Breast epithelium (tissue), 4 donors: ENCODE measurements around the gene COL15A1. TPM values are rescaled to one million over a fixed set of nuclear protein-coding genes. Genes with fewer than 3 reads are reported as not detected.

Experiments
- DNase-seq, 2 donors: peaks; one replicate each; pipeline ENCODE4 v3.0.0-alpha.2; 2019; ENCODE audit warnings: low spot score in 2 of 2
- H3K27ac ChIP-seq, 2 donors: fragments of 200-600 bp; sonication (generic) in 1 of 2; one replicate each; pipeline ENCODE4 v1.5.1; 2016 to 2019; ENCODE audit warnings: mild to moderate bottlenecking in 1 of 2
- H3K27me3 ChIP-seq, 2 donors: fragments of 200-600 bp; sonication (generic) in 1 of 2; one replicate each; pipeline versions ENCODE4 v1.5.1 to v1.6.0; 2017 to 2019; ENCODE audit warnings: control low read depth in 1 of 2, mild to moderate bottlenecking in 1 of 2
- H3K36me3 ChIP-seq: fragments of 200-600 bp; one replicate; pipeline ENCODE4 v1.5.1; 2019
- H3K4me1 ChIP-seq, 2 donors: fragments of 200-600 bp; sonication (generic); one replicate each; pipeline ENCODE4 v1.5.1; 2016 to 2019; ENCODE audit warnings: control low read depth in 1 of 2
- H3K4me3 ChIP-seq, 3 donors: fragments of 200-600 bp; sonication (generic); 1 replicate in 2 of 3; 2 replicates in 1 of 3; pipeline ENCODE4 v1.5.1; 2016 to 2019; ENCODE audit warnings: mild to moderate bottlenecking in 3 of 3, moderate library complexity in 2 of 3
- H3K9me3 ChIP-seq, 2 donors: fragments of 200-600 bp; sonication (generic) in 1 of 2; one replicate each; pipeline ENCODE4 v1.5.1; 2016 to 2019; ENCODE audit warnings: control low read depth in 1 of 2
- CTCF ChIP-seq, 3 donors: fragments of 450-650 bp; IDR thresholded peaks; one replicate each; pipeline ENCODE4 v1.5.1; 2016 to 2017; ENCODE audit warnings: antibody characterized with exemption in 3 of 3, mild to moderate bottlenecking in 3 of 3, moderate library complexity in 3 of 3
- POLR2A ChIP-seq: fragments of 450-650 bp; IDR thresholded peaks from one replicate; pipeline ENCODE4 v1.6.1; 2016; ENCODE audit warnings: antibody characterized with exemption, mild to moderate bottlenecking, moderate library complexity
- POLR2AphosphoS5 ChIP-seq, 3 donors: sonication (generic); formaldehyde crosslinking; IDR thresholded peaks; one replicate each; pipeline ENCODE4 v1.6.1; 2017; ENCODE audit warnings: antibody characterized with exemption in 3 of 3
- intact Hi-C: fragments of 100-400 bp; cut with DNase I; formaldehyde crosslinking; loops from one replicate; pipeline ENCODE4 v1.15.1; 2023; ENCODE audit warnings: low total_unique reads
- total RNA-seq, 3 donors: library from RNA; depleted of rRNA; stranded (reverse); fragments of >200 nt; gene quantifications; one replicate each; pipeline ENCODE4 v1.1.0, GENCODE V29; 2016

Gene COL15A1
- total RNA-seq, 3 donors from 2014 or later = 13.9 to 47.8 (median 32.4) TPM

GRCh38 chr9:99034149-99034548, 90.4 kb downstream of the COL15A1 start:
- no peaks in the 10 kb centered on the region for H3K36me3 ChIP-seq
- H3K4me3 ChIP-seq = no peak overlapping the region
- H3K4me1 ChIP-seq = no peaks in the 10 kb centered on the region
- no peak for TF ChIP-seq POLR2A
- no peak for TF ChIP-seq CTCF (IDR thresholded peaks at IDR 0.05)
- TF ChIP-seq POLR2AphosphoS5 (IDR thresholded peaks at IDR 0.05) = no peak
- H3K9me3 ChIP-seq = no peaks in the 10 kb centered on the region
- intact Hi-C loops = no loop called here
- no peak overlapping the region for H3K27ac ChIP-seq
- H3K27me3 ChIP-seq = no peaks in the 10 kb centered on the region
- DNase-seq = no peak

GRCh38 chr9:99035313-99035712, 91.6 kb downstream of the COL15A1 start:
- no peak for DNase-seq
- H3K27ac ChIP-seq = no peak overlapping the region
- H3K27me3 ChIP-seq = no peaks in the 10 kb centered on the region
- H3K9me3 ChIP-seq = no peaks in the 10 kb centered on the region
- no peaks in the 10 kb centered on the region for H3K36me3 ChIP-seq
- H3K4me3 ChIP-seq = no peak overlapping the region
- intact Hi-C loops = no loop called here
- no peaks in the 10 kb centered on the region for H3K4me1 ChIP-seq
- no peak for TF ChIP-seq POLR2A
- no peak for TF ChIP-seq CTCF (IDR thresholded peaks at IDR 0.05)
- no peak for TF ChIP-seq POLR2AphosphoS5 (IDR thresholded peaks at IDR 0.05)

- intact Hi-C loops = no loop called here
- no peaks in the 10 kb centered on the region for H3K9me3 ChIP-seq
- no peaks in the 10 kb centered on the region for H3K27me3 ChIP-seq
- no peak overlapping the region for H3K27ac ChIP-seq
- no peaks in the 10 kb centered on the region for H3K36me3 ChIP-seq
- no peak for TF ChIP-seq CTCF (IDR thresholded peaks at IDR 0.05)
- no peak for TF ChIP-seq POLR2AphosphoS5 (IDR thresholded peaks at IDR 0.05)
- no peak for TF ChIP-seq POLR2A
- DNase-seq = no peak
- H3K4me1 ChIP-seq = no peaks in the 10 kb centered on the region
- H3K4me3 ChIP-seq = no peak overlapping the region
These were observed 94.2 kb downstream of the COL15A1 start for GRCh38 chr9:99037769-99038483.

GRCh38 chr9:99038484-99038820, 94.7 kb downstream of the COL15A1 start:
- Histone ChIP-seq H3K4me1 (no peaks in the 10 kb centered on the region), H3K36me3 (no peaks in the 10 kb centered on the region), H3K4me3 (no peak overlapping the region), H3K27me3 (no peaks in the 10 kb centered on the region), H3K27ac (no peak overlapping the region), H3K9me3 (no peaks in the 10 kb centered on the region)
- DNase-seq = peak in 1 of 2 donors; percentile 38
- intact Hi-C loops = no loop called here
- TF ChIP-seq POLR2AphosphoS5 (IDR thresholded peaks at IDR 0.05) (no peak), POLR2A (no peak), CTCF (IDR thresholded peaks at IDR 0.05) (no peak)

GRCh38 chr9:99039505-99040182, 95.9 kb downstream of the COL15A1 start:
- H3K4me3 ChIP-seq = no peak overlapping the region
- no peak for DNase-seq
- H3K27me3 ChIP-seq = no peaks in the 10 kb centered on the region
- no peaks in the 10 kb centered on the region for H3K36me3 ChIP-seq
- H3K27ac ChIP-seq = peak overlapping the region in 1 of 2 donors; percentile 12
- intact Hi-C loops = no loop called here
- TF ChIP-seq POLR2AphosphoS5 (IDR thresholded peaks at IDR 0.05) (no peak), CTCF (IDR thresholded peaks at IDR 0.05) (no peak), POLR2A (no peak)
- peaks cover 7 to 9% of the 10 kb centered on the region in 2 donors for H3K9me3 ChIP-seq
- H3K4me1 ChIP-seq = no peaks in the 10 kb centered on the region
